CD4-positive, alpha-beta T cell treated with Interferon gamma for 1 hour (primary cell): ENCODE measurements around the gene PTRH1.

ENCODE experiments used
- DNase-seq: peaks from one replicate; pipeline ENCODE4 v3.0.0-alpha.2; 2020

PTRH1 gene

GRCh38 chr9:127739614-127740330 lies 24.3 kb upstream of the PTRH1 start:
- no peak for DNase-seq

- DNase-seq = no peak
Measured at GRCh38 chr9:127738666-127739065, 23.2 kb upstream of the PTRH1 start.

- DNase-seq = no peak
Measured at GRCh38 chr9:127735530-127736185, 20.2 kb upstream of the PTRH1 start.

- DNase-seq = peak; percentile 98
Measured at GRCh38 chr9:127734747-127735529, 19.5 kb upstream of the PTRH1 start, which contains the start of gene TOR2A. Gene TOR2A (minus strand): TSS chr9:127735294. CDS start chr9:127735270, 24 bp downstream.

- no peak for DNase-seq
Measured at GRCh38 chr9:127734247-127734746, 18.8 kb upstream of the PTRH1 start.

- DNase-seq = no peak
Measured at GRCh38 chr9:127733614-127734013, 18.2 kb upstream of the PTRH1 start.

GRCh38 chr9:127732444-127732843 lies 17.0 kb upstream of the PTRH1 start:
- no peak for DNase-seq

GRCh38 chr9:127731938-127732337 lies 16.5 kb upstream of the PTRH1 start:
- no peak for DNase-seq

GRCh38 chr9:127730799-127731410 lies 15.4 kb upstream of the PTRH1 start:
- no peak for DNase-seq

- no peak for DNase-seq
Measured at GRCh38 chr9:127730262-127730661, 14.8 kb upstream of the PTRH1 start.

GRCh38 chr9:127729522-127730256 lies 14.2 kb upstream of the PTRH1 start:
- no peak for DNase-seq

GRCh38 chr9:127728808-127729207 lies 13.3 kb upstream of the PTRH1 start:
- DNase-seq = no peak

GRCh38 chr9:127726871-127727270 lies 11.4 kb upstream of the PTRH1 start:
- no peak for DNase-seq

- DNase-seq = no peak
Measured at GRCh38 chr9:127724012-127724411, 8.5 kb upstream of the PTRH1 start.

GRCh38 chr9:127723444-127723843 lies 8.0 kb upstream of the PTRH1 start:
- no peak for DNase-seq

GRCh38 chr9:127723013-127723412 lies 7.5 kb upstream of the PTRH1 start:
- DNase-seq = no peak

GRCh38 chr9:127722055-127722745 lies 6.7 kb upstream of the PTRH1 start:
- DNase-seq = no peak

GRCh38 chr9:127721391-127721821 lies 5.9 kb upstream of the PTRH1 start:
- DNase-seq = no peak

- no peak for DNase-seq
Measured at GRCh38 chr9:127720865-127721227, 5.4 kb upstream of the PTRH1 start.

- DNase-seq = no peak
Measured at GRCh38 chr9:127720031-127720864, 4.8 kb upstream of the PTRH1 start.

- DNase-seq = no peak
Measured at GRCh38 chr9:127717766-127718165, 2.3 kb upstream of the PTRH1 start.
